Measurements from ENCODE around the gene GAREM2. TPM values are rescaled to one million over a fixed set of nuclear protein-coding genes. Genes with fewer than 3 reads are reported as not detected.

GAREM2 gene
- total and polyA plus RNA-seq, 4 donors, result 8.7 to 63.2 (median 28.8) TPM

DNA sequence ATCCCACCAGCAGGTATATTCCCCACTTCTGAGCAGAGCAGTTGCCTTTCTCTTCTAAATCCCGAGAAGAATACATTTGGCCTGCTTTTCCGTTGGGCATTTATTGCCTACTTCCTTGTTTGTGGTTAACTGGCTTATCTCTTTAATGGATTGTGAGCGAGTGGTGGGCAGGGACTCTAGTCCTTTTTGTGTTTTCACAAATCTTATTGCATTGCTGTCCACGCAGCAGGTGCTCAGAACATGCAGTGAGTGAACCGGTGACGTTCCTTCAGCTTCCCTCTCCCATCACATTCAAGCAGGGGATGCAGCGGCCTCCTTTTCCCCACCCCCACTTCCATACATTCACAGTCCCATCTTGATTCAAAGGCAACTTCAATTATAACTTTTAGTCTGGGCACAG is 28.9 kb upstream of the GAREM2 start:
- 78% methylated on average over 5 of the region's 7 CpGs for WGBS (ENCODE audit: insufficient coverage)
- peaks cover 6% of the 10 kb centered on the region for H3K36me3 ChIP-seq (ENCODE audit: control insufficient read depth, insufficient read depth, low read length)
- no peaks in the 10 kb centered on the region for H3K9me3 ChIP-seq (ENCODE audit: control insufficient read depth, insufficient read depth, low read length)
- H3K4me1 ChIP-seq (ENCODE audit: control insufficient read depth, insufficient read depth, low read length), result no peaks in the 10 kb centered on the region
- H3K4me3 ChIP-seq (ENCODE audit: low read depth, low read length), result no peak overlapping the region
- no peak for DNase-seq (ENCODE audit: low read depth in 4 of 6, low spot score in 6 of 6)
- no peak overlapping the region for H3K27ac ChIP-seq (ENCODE audit: low read depth, low read length)
- H3K27me3 ChIP-seq (ENCODE audit: control insufficient read depth, insufficient read depth, low read length), result no peaks in the 10 kb centered on the region

- H3K27ac ChIP-seq (ENCODE audit: low read depth, low read length), result no peak overlapping the region
- no peaks in the 10 kb centered on the region for H3K4me1 ChIP-seq (ENCODE audit: control insufficient read depth, insufficient read depth, low read length)
- WGBS (ENCODE audit: insufficient coverage), result no CpG with 5 or more reads among the region's 11 CpGs
- no peaks in the 10 kb centered on the region for H3K27me3 ChIP-seq (ENCODE audit: control insufficient read depth, insufficient read depth, low read length)
- no peaks in the 10 kb centered on the region for H3K9me3 ChIP-seq (ENCODE audit: control insufficient read depth, insufficient read depth, low read length)
- H3K4me3 ChIP-seq (ENCODE audit: low read depth, low read length), result no peak overlapping the region
- peak; percentile 31 to 90 (median 48) for DNase-seq (ENCODE audit: low read depth in 4 of 6, low spot score in 6 of 6)
- peaks cover 6% of the 10 kb centered on the region for H3K36me3 ChIP-seq (ENCODE audit: control insufficient read depth, insufficient read depth, low read length)
These were observed 27.8 kb upstream of the GAREM2 start for GRCh38 chr2:26144953-26145680.

DNA sequence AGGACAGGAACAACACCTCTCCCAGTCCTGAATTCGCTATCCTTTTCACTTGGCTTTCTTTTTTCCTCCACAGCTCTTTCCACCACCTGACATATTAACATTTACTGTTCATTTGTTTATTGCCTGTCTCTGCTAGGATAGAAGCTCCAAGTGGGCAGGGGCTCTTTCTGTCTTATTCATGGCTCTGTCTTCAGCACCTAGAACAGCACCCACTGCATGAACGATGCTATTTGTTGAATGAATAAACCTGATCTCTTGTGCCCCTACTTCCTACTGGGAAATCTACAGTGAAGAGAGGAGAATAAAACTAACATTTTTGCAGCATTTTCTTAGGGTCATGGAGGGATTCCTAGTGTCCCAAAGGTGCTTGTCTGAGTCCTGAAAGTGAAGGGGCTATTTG is 24.4 kb upstream of the GAREM2 start:
- Histone ChIP-seq H3K4me1 (ENCODE audit: control insufficient read depth, insufficient read depth, low read length) (no peaks in the 10 kb centered on the region), H3K36me3 (ENCODE audit: control insufficient read depth, insufficient read depth, low read length) (no peaks in the 10 kb centered on the region), H3K4me3 (ENCODE audit: low read depth, low read length) (no peak overlapping the region), H3K27ac (ENCODE audit: low read depth, low read length) (no peak overlapping the region), H3K9me3 (ENCODE audit: control insufficient read depth, insufficient read depth, low read length) (no peaks in the 10 kb centered on the region), H3K27me3 (ENCODE audit: control insufficient read depth, insufficient read depth, low read length) (no peaks in the 10 kb centered on the region)
- DNase-seq (ENCODE audit: low read depth in 4 of 6, low spot score in 6 of 6), result no peak
- WGBS (ENCODE audit: insufficient coverage), result 75% methylated on average over 1 of the region's 2 CpGs

DNA sequence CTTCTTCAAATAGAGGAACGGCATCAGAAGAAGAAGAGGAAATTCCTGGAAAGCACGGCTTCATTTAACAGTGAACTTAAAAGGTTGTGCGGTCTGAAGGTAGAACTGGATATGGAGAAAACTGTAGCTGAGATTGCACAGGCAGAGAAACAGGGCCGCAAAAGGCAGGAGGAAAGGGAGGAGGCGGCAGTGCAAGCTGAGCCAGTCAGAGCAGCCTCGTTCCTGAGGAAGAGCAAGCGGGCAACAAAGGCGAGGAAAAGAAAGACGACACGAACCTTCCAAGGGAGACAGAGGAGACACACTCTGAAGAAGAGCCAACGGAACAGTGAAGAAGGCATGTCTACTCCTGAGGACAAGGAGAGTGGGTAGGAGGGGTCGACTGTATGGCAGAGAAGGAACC is 22.6 kb upstream of the GAREM2 start:
- no peaks in the 10 kb centered on the region for H3K36me3 ChIP-seq (ENCODE audit: control insufficient read depth, insufficient read depth, low read length)
- no peak for DNase-seq (ENCODE audit: low read depth in 4 of 6, low spot score in 6 of 6)
- H3K4me3 ChIP-seq (ENCODE audit: low read depth, low read length), result no peak overlapping the region
- no peaks in the 10 kb centered on the region for H3K27me3 ChIP-seq (ENCODE audit: control insufficient read depth, insufficient read depth, low read length)
- H3K4me1 ChIP-seq (ENCODE audit: control insufficient read depth, insufficient read depth, low read length), result no peaks in the 10 kb centered on the region
- H3K27ac ChIP-seq (ENCODE audit: low read depth, low read length), result no peak overlapping the region
- H3K9me3 ChIP-seq (ENCODE audit: control insufficient read depth, insufficient read depth, low read length), result no peaks in the 10 kb centered on the region
- 82% methylated on average over 11 of the region's 12 CpGs for WGBS (ENCODE audit: insufficient coverage)

DNA sequence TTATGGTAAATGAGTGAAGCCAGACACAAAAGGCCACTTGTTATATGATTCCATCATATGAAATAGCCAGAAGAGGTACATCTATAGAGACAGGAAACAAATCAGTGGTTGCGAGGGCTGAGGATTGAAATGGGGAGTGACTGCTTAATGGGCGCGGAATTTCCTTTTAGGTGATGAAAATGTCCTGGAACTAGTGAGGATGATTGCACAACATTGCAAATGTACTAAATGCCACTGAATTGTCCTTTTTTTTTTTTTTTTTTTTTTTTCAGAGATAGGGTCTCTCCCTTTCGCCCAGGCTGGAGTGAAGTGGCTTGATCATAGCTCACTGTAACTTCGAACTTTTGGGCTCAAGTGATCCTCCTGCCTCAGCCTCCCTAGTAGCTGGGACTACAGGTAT is 15.3 kb upstream of the GAREM2 start:
- no peak overlapping the region for H3K27ac ChIP-seq (ENCODE audit: low read depth, low read length)
- no peak overlapping the region for H3K4me3 ChIP-seq (ENCODE audit: low read depth, low read length)
- WGBS (ENCODE audit: insufficient coverage), result no CpG with 5 or more reads among the region's 5 CpGs
- no peaks in the 10 kb centered on the region for H3K9me3 ChIP-seq (ENCODE audit: control insufficient read depth, insufficient read depth, low read length)
- DNase-seq (ENCODE audit: low read depth in 4 of 6, low spot score in 6 of 6), result no peak
- H3K4me1 ChIP-seq (ENCODE audit: control insufficient read depth, insufficient read depth, low read length), result no peaks in the 10 kb centered on the region
- no peaks in the 10 kb centered on the region for H3K27me3 ChIP-seq (ENCODE audit: control insufficient read depth, insufficient read depth, low read length)
- no peaks in the 10 kb centered on the region for H3K36me3 ChIP-seq (ENCODE audit: control insufficient read depth, insufficient read depth, low read length)

DNA sequence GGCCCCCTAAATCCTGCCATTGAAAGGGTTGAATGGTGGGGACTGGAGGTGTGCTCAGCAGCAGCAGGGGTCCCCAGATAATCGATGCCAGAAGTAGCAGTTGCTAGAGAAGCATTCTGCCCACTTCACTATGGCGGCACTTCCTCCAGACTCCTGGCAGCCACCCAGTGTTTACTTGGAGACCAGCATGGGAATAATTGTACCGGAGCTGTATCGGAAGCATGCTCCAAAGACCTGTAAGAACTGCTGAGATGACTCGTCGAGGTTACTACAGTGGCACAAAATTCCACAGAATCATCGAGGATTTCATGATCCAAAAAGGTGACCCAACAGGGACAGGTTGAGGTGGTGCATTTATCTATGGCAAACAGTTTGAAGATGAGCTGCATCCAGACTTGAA is 11.0 kb upstream of the GAREM2 start:
- Histone ChIP-seq H3K9me3 (ENCODE audit: control insufficient read depth, insufficient read depth, low read length) (no peaks in the 10 kb centered on the region), H3K27ac (ENCODE audit: low read depth, low read length) (no peak overlapping the region), H3K4me3 (ENCODE audit: low read depth, low read length) (no peak overlapping the region), H3K36me3 (ENCODE audit: control insufficient read depth, insufficient read depth, low read length) (no peaks in the 10 kb centered on the region), H3K27me3 (ENCODE audit: control insufficient read depth, insufficient read depth, low read length) (no peaks in the 10 kb centered on the region), H3K4me1 (ENCODE audit: control insufficient read depth, insufficient read depth, low read length) (no peaks in the 10 kb centered on the region)
- DNase-seq (ENCODE audit: low read depth in 4 of 6, low spot score in 6 of 6), result no peak
- WGBS (ENCODE audit: insufficient coverage), result 80% methylated on average over 7 of the region's 7 CpGs

DNA sequence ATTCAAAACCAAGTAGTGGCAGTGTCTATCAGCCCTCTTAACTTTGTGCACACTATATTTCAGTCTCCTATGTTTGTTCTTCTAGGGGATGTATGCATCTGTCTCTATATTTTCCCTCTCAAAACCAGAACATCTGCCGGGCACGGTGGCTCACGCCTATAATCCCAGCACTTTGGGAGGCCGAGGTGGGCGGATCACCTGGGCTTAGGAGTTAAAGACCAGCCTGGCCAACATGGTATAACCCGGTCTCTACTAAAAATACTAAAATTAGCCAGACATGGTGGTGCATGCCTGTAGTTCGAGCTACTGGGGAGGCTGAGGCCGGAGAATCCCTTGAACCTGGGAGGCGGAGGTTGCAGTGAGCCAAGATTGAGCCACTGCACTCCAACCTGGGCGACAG is 9.9 kb upstream of the GAREM2 start:
- Histone ChIP-seq H3K36me3 (ENCODE audit: control insufficient read depth, insufficient read depth, low read length) (no peaks in the 10 kb centered on the region), H3K9me3 (ENCODE audit: control insufficient read depth, insufficient read depth, low read length) (no peaks in the 10 kb centered on the region), H3K27ac (ENCODE audit: low read depth, low read length) (no peak overlapping the region), H3K27me3 (ENCODE audit: control insufficient read depth, insufficient read depth, low read length) (no peaks in the 10 kb centered on the region), H3K4me1 (ENCODE audit: control insufficient read depth, insufficient read depth, low read length) (no peaks in the 10 kb centered on the region), H3K4me3 (ENCODE audit: low read depth, low read length) (no peak overlapping the region)
- no peak for DNase-seq (ENCODE audit: low read depth in 4 of 6, low spot score in 6 of 6)
- 96% methylated on average over 7 of the region's 10 CpGs for WGBS (ENCODE audit: insufficient coverage)

- Histone ChIP-seq H3K9me3 (ENCODE audit: control insufficient read depth, insufficient read depth, low read length) (no peaks in the 10 kb centered on the region), H3K36me3 (ENCODE audit: control insufficient read depth, insufficient read depth, low read length) (no peaks in the 10 kb centered on the region), H3K4me3 (ENCODE audit: low read depth, low read length) (no peak overlapping the region), H3K4me1 (ENCODE audit: control insufficient read depth, insufficient read depth, low read length) (no peaks in the 10 kb centered on the region), H3K27me3 (ENCODE audit: control insufficient read depth, insufficient read depth, low read length) (no peaks in the 10 kb centered on the region), H3K27ac (ENCODE audit: low read depth, low read length) (no peak overlapping the region)
- no peak for DNase-seq (ENCODE audit: low read depth in 4 of 6, low spot score in 6 of 6)
- WGBS (ENCODE audit: insufficient coverage), result 33% methylated on average over 1 of the region's 1 CpG
These were observed 8.7 kb upstream of the GAREM2 start for GRCh38 chr2:26164231-26164630.

- 76% methylated on average over 4 of the region's 8 CpGs for WGBS (ENCODE audit: insufficient coverage)
- Histone ChIP-seq H3K4me3 (ENCODE audit: low read depth, low read length) (no peak overlapping the region), H3K27me3 (ENCODE audit: control insufficient read depth, insufficient read depth, low read length) (no peaks in the 10 kb centered on the region), H3K36me3 (ENCODE audit: control insufficient read depth, insufficient read depth, low read length) (no peaks in the 10 kb centered on the region), H3K27ac (ENCODE audit: low read depth, low read length) (no peak overlapping the region), H3K4me1 (ENCODE audit: control insufficient read depth, insufficient read depth, low read length) (no peaks in the 10 kb centered on the region), H3K9me3 (ENCODE audit: control insufficient read depth, insufficient read depth, low read length) (no peaks in the 10 kb centered on the region)
- DNase-seq (ENCODE audit: low read depth in 4 of 6, low spot score in 6 of 6), result no peak
These were observed 8.2 kb upstream of the GAREM2 start for GRCh38 chr2:26164641-26165211.

GRCh38 chr2:26165403-26165802 is 7.5 kb upstream of the GAREM2 start:
- no peak for DNase-seq (ENCODE audit: low read depth in 4 of 6, low spot score in 6 of 6)
- no peak overlapping the region for H3K4me3 ChIP-seq (ENCODE audit: low read depth, low read length)
- 100% methylated on average over 2 of the region's 4 CpGs for WGBS (ENCODE audit: insufficient coverage)
- no peak overlapping the region for H3K27ac ChIP-seq (ENCODE audit: low read depth, low read length)
- H3K36me3 ChIP-seq (ENCODE audit: control insufficient read depth, insufficient read depth, low read length), result no peaks in the 10 kb centered on the region
- H3K9me3 ChIP-seq (ENCODE audit: control insufficient read depth, insufficient read depth, low read length), result no peaks in the 10 kb centered on the region
- no peaks in the 10 kb centered on the region for H3K27me3 ChIP-seq (ENCODE audit: control insufficient read depth, insufficient read depth, low read length)
- no peaks in the 10 kb centered on the region for H3K4me1 ChIP-seq (ENCODE audit: control insufficient read depth, insufficient read depth, low read length)
